Trophoblast cell (in vitro differentiated cells and primary cell): Measurements from ENCODE around the gene NEU4.

Experiments
- DNase-seq, 2 donors: peaks; one replicate each; pipeline ENCODE4 v3.0.0-alpha.2; 2016
- H2AFZ ChIP-seq: 2 replicates; pipeline ENCODE4 v1.6.1; 2013; ENCODE audit warnings: low read length, moderate library complexity, mild to moderate bottlenecking; ENCODE audit not compliant: insufficient read depth, poor library complexity
- H2AK5ac ChIP-seq: 2 replicates; pipeline ENCODE4 v1.6.1; 2013; ENCODE audit warnings: mild to moderate bottlenecking, low read length
- H2BK120ac ChIP-seq: 2 replicates; pipeline ENCODE4 v1.6.1; 2013; ENCODE audit warnings: low read length, mild to moderate bottlenecking, moderate library complexity; ENCODE audit not compliant: insufficient read depth, poor library complexity
- H2BK12ac ChIP-seq: 2 replicates; pipeline ENCODE4 v1.6.1; 2013; ENCODE audit warnings: mild to moderate bottlenecking, low read length, moderate library complexity
- H2BK5ac ChIP-seq: 2 replicates; pipeline ENCODE4 v1.6.1; 2013; ENCODE audit warnings: low read length, low read depth, moderate library complexity, mild to moderate bottlenecking; ENCODE audit not compliant: poor library complexity
- H3K14ac ChIP-seq: 2 replicates; pipeline ENCODE4 v1.6.1; 2013; ENCODE audit warnings: mild to moderate bottlenecking, low read length
- H3K18ac ChIP-seq: 2 replicates; pipeline ENCODE4 v1.6.1; 2013; ENCODE audit warnings: mild to moderate bottlenecking, low read length
- H3K23ac ChIP-seq: 2 replicates; pipeline ENCODE4 v1.6.1; 2013; ENCODE audit warnings: low read length
- H3K27ac ChIP-seq: 2 replicates; pipeline ENCODE4 v1.5.1; 2013; ENCODE audit warnings: low read depth, mild to moderate bottlenecking, inconsistent platforms, low read length, moderate library complexity
- H3K27me3 ChIP-seq: 2 replicates; pipeline ENCODE4 v1.6.1; 2013; ENCODE audit warnings: inconsistent platforms, mild to moderate bottlenecking, low read length, moderate library complexity; ENCODE audit not compliant: insufficient read depth
- H3K36me3 ChIP-seq, 2 experiments: 1 replicate in 1 of 2; 2 replicates in 1 of 2; pipeline ENCODE4 v1.6.1; 2013; ENCODE audit warnings: low read length in 2 of 2, mild to moderate bottlenecking in 2 of 2, moderate library complexity in 1 of 2; ENCODE audit not compliant: insufficient read depth in 2 of 2, control insufficient read depth in 1 of 2
- H3K4ac ChIP-seq: 2 replicates; pipeline ENCODE4 v1.6.1; 2013; ENCODE audit warnings: low read depth, mild to moderate bottlenecking, low read length, moderate library complexity
- H3K4me1 ChIP-seq, 2 experiments: 1 replicate in 1 of 2; 2 replicates in 1 of 2; pipeline ENCODE4 v1.6.1; 2013; ENCODE audit warnings: low read length in 2 of 2, mild to moderate bottlenecking in 2 of 2, moderate library complexity in 1 of 2; ENCODE audit not compliant: insufficient read depth in 2 of 2, control insufficient read depth in 1 of 2
- H3K4me2 ChIP-seq: 2 replicates; pipeline ENCODE4 v1.6.1; 2013; ENCODE audit warnings: inconsistent platforms, mild to moderate bottlenecking, low read length, moderate library complexity
- H3K4me3 ChIP-seq: 2 replicates; pipeline ENCODE4 v1.5.1; 2013; ENCODE audit warnings: mild to moderate bottlenecking, low read depth, low read length, inconsistent platforms
- H3K79me1 ChIP-seq: one replicate; pipeline ENCODE4 v1.6.1; 2013; ENCODE audit warnings: low read length
- H3K79me2 ChIP-seq: 2 replicates; pipeline ENCODE4 v1.6.1; 2013; ENCODE audit warnings: low read length, mild to moderate bottlenecking; ENCODE audit not compliant: control insufficient read depth, insufficient read depth, poor library complexity
- H3K9ac ChIP-seq: 2 replicates; pipeline ENCODE4 v1.6.1; 2013; ENCODE audit warnings: mild to moderate bottlenecking, low read length
- H3K9me3 ChIP-seq: 2 replicates; pipeline ENCODE4 v1.6.1; 2013; ENCODE audit warnings: low read depth, mild to moderate bottlenecking, control low read depth, inconsistent platforms, low read length; ENCODE audit not compliant: insufficient read depth
- H4K12ac ChIP-seq: 2 replicates; pipeline ENCODE4 v1.6.1; 2013; ENCODE audit warnings: low read depth, mild to moderate bottlenecking, low read length, moderate library complexity
- H4K8ac ChIP-seq: 2 replicates; pipeline ENCODE4 v1.6.1; 2013; ENCODE audit warnings: low read depth, mild to moderate bottlenecking, low read length, moderate library complexity
- H4K91ac ChIP-seq: one replicate; pipeline ENCODE4 v1.6.1; 2013; ENCODE audit warnings: low read depth, mild to moderate bottlenecking, low read length, moderate library complexity
- WGBS: extraction: QIAGEN DNeasy Blood & Tissue Kit; methylation state at CpG from one replicate; pipeline ENCODE4 v1.1.7; 2013; ENCODE audit warnings: missing lambda C conversion rate; ENCODE audit not compliant: insufficient read length, insufficient coverage; ENCODE audit errors: extremely low coverage; 5-methylcytosine and 5-hydroxymethylcytosine counted together

Gene NEU4

DNA sequence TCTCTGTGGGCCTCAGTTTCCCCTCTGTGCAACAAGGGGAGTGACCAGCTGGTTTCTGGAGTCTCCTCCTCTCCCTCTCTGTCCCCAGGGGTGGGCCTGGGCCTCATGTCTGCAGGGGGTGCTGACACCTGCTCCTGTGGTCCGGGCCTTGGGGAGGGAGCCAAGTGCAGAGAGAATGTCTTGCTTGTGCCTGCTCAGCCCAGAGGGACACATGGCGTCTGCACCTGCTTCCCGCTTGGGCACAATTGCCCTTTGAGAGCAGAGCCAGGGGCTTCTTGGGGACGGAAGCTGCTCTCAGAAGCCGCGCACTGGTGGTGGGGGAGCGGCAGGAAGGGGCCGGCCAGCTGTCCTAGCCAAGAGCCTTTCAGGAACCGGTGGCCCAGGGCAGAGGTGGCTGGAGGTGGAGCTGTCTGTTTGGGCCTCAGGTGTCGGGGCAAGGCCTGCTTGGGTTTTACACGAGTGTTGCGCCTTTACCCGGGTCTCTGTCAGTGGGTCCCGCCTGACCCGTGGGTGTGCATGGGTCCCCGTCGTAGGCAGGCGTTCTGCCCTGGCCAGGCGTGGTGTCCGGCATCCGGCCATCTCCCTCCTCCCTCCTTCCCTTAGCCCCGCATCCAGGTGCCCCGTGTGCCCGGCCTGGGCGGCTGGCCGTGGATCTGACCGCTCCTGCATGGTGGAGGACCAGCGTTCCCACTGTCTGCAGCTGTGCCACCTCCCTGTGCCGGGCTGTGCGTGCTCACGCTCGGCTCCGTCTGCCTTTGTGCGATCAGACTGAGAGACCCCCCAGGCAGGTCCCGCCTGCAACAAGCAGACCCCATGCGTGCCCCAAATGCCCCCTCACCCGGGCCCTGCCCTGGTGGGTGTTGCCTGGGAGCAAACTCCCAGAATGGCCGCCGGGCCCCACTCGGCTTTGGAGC lies 4.0 kb downstream of the NEU4 start:
- Histone ChIP-seq H3K36me3 (no peaks in the 10 kb centered on the region), H3K4me3 (no peak overlapping the region), H3K9ac (no peak overlapping the region), H3K27me3 (no peaks in the 10 kb centered on the region), H2AFZ (no peak overlapping the region), H2BK5ac (no peak overlapping the region), H2BK12ac (no peak overlapping the region), H2AK5ac (no peak overlapping the region), H3K18ac (no peak overlapping the region), H3K4me2 (no peak overlapping the region), H4K12ac (no peak overlapping the region), H4K8ac (no peak overlapping the region), H3K4me1 (no peaks in the 10 kb centered on the region), H3K23ac (no peak overlapping the region), H2BK120ac (no peak overlapping the region), H3K27ac (no peak overlapping the region), H3K79me1 (no peaks in the 10 kb centered on the region), H3K4ac (no peak overlapping the region), H3K9me3 (peaks cover 4% of the 10 kb centered on the region), H4K91ac (no peak overlapping the region), H3K79me2 (no peaks in the 10 kb centered on the region), H3K14ac (no peak overlapping the region)
- DNase-seq: no peak
- no CpG with 5 or more reads among the region's 40 CpGs for WGBS

DNA sequence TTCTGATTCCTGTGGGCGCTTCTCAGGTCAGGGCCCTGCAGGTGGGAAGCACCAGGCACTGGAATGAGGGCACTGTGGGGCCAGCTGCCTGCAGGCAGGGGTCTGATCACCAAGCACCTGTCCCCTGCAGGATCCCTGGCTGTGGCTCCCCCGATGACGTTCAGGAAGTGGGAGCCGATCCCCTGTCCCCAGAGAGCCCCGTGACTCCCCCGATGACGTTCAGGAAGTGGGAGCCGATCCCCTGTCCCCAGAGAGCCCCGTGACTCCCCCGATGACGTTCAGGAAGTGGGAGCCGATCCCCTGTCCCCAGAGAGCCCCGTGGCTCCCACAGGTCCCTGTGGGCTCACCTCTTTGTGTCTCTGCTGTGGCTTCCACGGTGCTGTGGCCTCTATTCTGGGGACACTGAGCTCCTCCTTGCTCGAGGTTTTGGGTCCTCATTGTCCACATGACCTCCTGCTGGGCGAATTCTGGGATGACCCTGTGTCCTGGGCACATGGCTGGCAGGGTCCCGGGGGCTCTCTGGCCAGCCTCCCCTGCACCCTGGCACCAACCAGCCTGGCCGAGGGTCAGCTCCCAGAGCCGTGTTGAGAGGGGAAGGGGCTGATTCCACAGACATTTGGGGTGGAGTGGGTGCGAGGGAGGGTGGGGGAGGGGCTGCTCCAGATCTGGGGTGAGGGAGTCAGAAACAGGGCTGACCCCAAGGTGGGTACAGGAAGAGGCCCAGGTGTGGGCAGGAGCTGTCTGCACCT lies 4.8 kb downstream of the NEU4 start:
- no peak overlapping the region for H3K4me3 ChIP-seq
- no peaks in the 10 kb centered on the region for H3K36me3 ChIP-seq
- peaks cover 4% of the 10 kb centered on the region for H3K9me3 ChIP-seq
- H3K9ac ChIP-seq: no peak overlapping the region
- H2AFZ ChIP-seq: no peak overlapping the region
- no peak overlapping the region for H3K23ac ChIP-seq
- no peaks in the 10 kb centered on the region for H3K27me3 ChIP-seq
- no peak overlapping the region for H4K8ac ChIP-seq
- H3K79me1 ChIP-seq: no peaks in the 10 kb centered on the region
- H2BK12ac ChIP-seq: no peak overlapping the region
- no peak for DNase-seq
- H3K4ac ChIP-seq: no peak overlapping the region
- no CpG with 5 or more reads among the region's 20 CpGs for WGBS
- H2BK120ac ChIP-seq: no peak overlapping the region
- H3K4me1 ChIP-seq: no peaks in the 10 kb centered on the region
- no peak overlapping the region for H3K18ac ChIP-seq
- H3K4me2 ChIP-seq: no peak overlapping the region
- no peak overlapping the region for H3K27ac ChIP-seq
- H2BK5ac ChIP-seq: no peak overlapping the region
- H4K91ac ChIP-seq: no peak overlapping the region
- no peaks in the 10 kb centered on the region for H3K79me2 ChIP-seq
- no peak overlapping the region for H2AK5ac ChIP-seq
- no peak overlapping the region for H3K14ac ChIP-seq
- no peak overlapping the region for H4K12ac ChIP-seq

DNA sequence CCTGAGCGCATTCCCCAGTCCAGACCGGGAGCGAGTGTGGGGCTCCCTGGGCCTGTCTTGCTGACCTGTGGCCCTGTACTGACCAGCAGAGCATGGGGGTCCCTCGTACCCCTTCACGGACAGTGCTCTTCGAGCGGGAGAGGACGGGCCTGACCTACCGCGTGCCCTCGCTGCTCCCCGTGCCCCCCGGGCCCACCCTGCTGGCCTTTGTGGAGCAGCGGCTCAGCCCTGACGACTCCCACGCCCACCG lies 5.3 kb downstream of the NEU4 start:
- H2BK120ac ChIP-seq: no peak overlapping the region
- no peak overlapping the region for H4K8ac ChIP-seq
- H2BK5ac ChIP-seq: no peak overlapping the region
- no peak overlapping the region for H2BK12ac ChIP-seq
- no peak overlapping the region for H3K9ac ChIP-seq
- peaks cover 8% of the 10 kb centered on the region for H3K9me3 ChIP-seq
- no peak overlapping the region for H2AFZ ChIP-seq
- H3K4ac ChIP-seq: no peak overlapping the region
- H3K14ac ChIP-seq: no peak overlapping the region
- H4K91ac ChIP-seq: no peak overlapping the region
- H4K12ac ChIP-seq: no peak overlapping the region
- H3K27ac ChIP-seq: no peak overlapping the region
- H3K79me2 ChIP-seq: no peaks in the 10 kb centered on the region
- no peaks in the 10 kb centered on the region for H3K36me3 ChIP-seq
- WGBS: no CpG with 5 or more reads among the region's 17 CpGs
- H2AK5ac ChIP-seq: no peak overlapping the region
- no peak overlapping the region for H3K23ac ChIP-seq
- H3K27me3 ChIP-seq: no peaks in the 10 kb centered on the region
- H3K79me1 ChIP-seq: no peaks in the 10 kb centered on the region
- no peak overlapping the region for H3K4me2 ChIP-seq
- no peak for DNase-seq
- no peaks in the 10 kb centered on the region for H3K4me1 ChIP-seq
- H3K18ac ChIP-seq: no peak overlapping the region
- H3K4me3 ChIP-seq: no peak overlapping the region

DNA sequence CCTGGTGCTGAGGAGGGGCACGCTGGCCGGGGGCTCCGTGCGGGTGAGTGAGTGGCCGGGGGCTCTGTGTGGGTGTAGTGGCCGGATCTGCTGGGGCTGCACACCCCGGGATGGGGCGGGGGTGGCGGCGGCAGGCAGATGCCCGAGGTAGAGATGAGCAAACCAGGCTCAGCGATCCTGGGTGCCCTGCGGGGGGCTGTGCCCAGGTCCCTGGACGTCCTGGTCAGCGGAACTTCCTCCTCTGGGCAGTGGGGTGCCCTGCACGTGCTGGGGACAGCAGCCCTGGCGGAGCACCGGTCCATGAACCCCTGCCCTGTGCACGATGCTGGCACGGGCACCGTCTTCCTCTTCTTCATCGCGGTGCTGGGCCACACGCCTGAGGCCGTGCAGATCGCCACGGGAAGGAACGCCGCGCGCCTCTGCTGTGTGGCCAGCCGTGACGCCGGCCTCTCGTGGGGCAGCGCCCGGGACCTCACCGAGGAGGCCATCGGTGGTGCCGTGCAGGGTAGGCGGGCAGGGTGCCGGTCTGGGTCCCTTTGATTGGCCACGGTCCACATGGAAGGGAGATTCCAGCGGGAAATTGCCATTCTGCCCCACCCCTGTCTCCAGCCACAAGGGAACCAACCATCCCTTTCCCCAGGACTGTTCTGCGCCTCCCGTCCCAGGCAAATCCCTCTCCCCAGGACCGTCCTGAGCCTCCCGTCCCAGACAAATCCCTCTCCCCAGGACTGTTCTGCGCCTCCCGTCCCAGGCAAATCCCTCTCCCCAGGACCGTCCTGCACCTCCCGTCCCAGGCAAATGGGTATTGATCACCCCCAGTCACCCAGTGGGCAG lies 5.9 kb downstream of the NEU4 start:
- H3K79me2 ChIP-seq: no peaks in the 10 kb centered on the region
- no peak overlapping the region for H4K8ac ChIP-seq
- no peak overlapping the region for H4K91ac ChIP-seq
- H3K18ac ChIP-seq: no peak overlapping the region
- no peak overlapping the region for H2AFZ ChIP-seq
- no peak overlapping the region for H3K9ac ChIP-seq
- no peak overlapping the region for H2BK12ac ChIP-seq
- H3K4me1 ChIP-seq: no peaks in the 10 kb centered on the region
- H2BK5ac ChIP-seq: no peak overlapping the region
- H3K4me2 ChIP-seq: no peak overlapping the region
- no peaks in the 10 kb centered on the region for H3K79me1 ChIP-seq
- H3K23ac ChIP-seq: no peak overlapping the region
- H3K9me3 ChIP-seq: peaks cover 9% of the 10 kb centered on the region
- no peak overlapping the region for H3K4me3 ChIP-seq
- no peak overlapping the region for H3K27ac ChIP-seq
- H3K14ac ChIP-seq: no peak overlapping the region
- no peak overlapping the region for H2AK5ac ChIP-seq
- H3K36me3 ChIP-seq: no peaks in the 10 kb centered on the region
- no peak overlapping the region for H4K12ac ChIP-seq
- no peak overlapping the region for H3K4ac ChIP-seq
- WGBS: no CpG with 5 or more reads among the region's 52 CpGs
- no peak overlapping the region for H2BK120ac ChIP-seq
- DNase-seq: no peak
- no peaks in the 10 kb centered on the region for H3K27me3 ChIP-seq
